Stimulated activated CD4-positive, alpha-beta T cell treated with anti-CD3 and anti-CD28 coated beads, Interleukin-12 subunit alpha, Interleukin-12 subunit beta, amount 100 ng/mL, for 4 hours (primary cell): ENCODE data around the gene NKTR.

ENCODE experiments used
- DNase-seq: peaks from one replicate; pipeline ENCODE4 v3.0.0-alpha.2; 2020

NKTR gene

GRCh38 chr3:42683875-42684598 is 83.6 kb downstream of the NKTR start:
- peak; percentile 38 for DNase-seq

- no peak for DNase-seq
These were observed 84.3 kb downstream of the NKTR start for GRCh38 chr3:42684632-42685362.

- DNase-seq = no peak
These were observed 84.9 kb downstream of the NKTR start, which contains the start of gene KLHL40 for GRCh38 chr3:42685363-42685881. Gene KLHL40 (plus strand): TSS chr3:42685537. CDS start chr3:42685619, 82 bp downstream.

GRCh38 chr3:42685891-42686820 is 85.7 kb downstream of the NKTR start:
- DNase-seq = no peak

GRCh38 chr3:42686832-42687650 is 86.6 kb downstream of the NKTR start:
- DNase-seq = no peak

- DNase-seq = no peak
These were observed 87.5 kb downstream of the NKTR start for GRCh38 chr3:42688016-42688415.

- DNase-seq = no peak
These were observed 88.3 kb downstream of the NKTR start for GRCh38 chr3:42688487-42689420.

GRCh38 chr3:42689421-42690014 is 89.0 kb downstream of the NKTR start:
- no peak for DNase-seq

GRCh38 chr3:42690191-42690590 is 89.7 kb downstream of the NKTR start:
- DNase-seq = no peak

GRCh38 chr3:42690766-42691680 is 90.5 kb downstream of the NKTR start:
- no peak for DNase-seq

GRCh38 chr3:42691816-42692666 is 91.6 kb downstream of the NKTR start:
- no peak for DNase-seq

GRCh38 chr3:42692667-42693529 is 92.4 kb downstream of the NKTR start:
- DNase-seq = no peak

GRCh38 chr3:42693530-42693930 is 93.0 kb downstream of the NKTR start:
- DNase-seq = no peak

- DNase-seq = no peak
These were observed 93.9 kb downstream of the NKTR start for GRCh38 chr3:42694366-42694765.

- DNase-seq = no peak
These were observed 96.1 kb downstream of the NKTR start for GRCh38 chr3:42696356-42697288.
